Cardiac muscle cell (in vitro differentiated cells and primary cell): Measurements from ENCODE around the gene NAIF1. TPM values are rescaled to one million over a fixed set of nuclear protein-coding genes. Genes with fewer than 3 reads are reported as not detected.
"Not testable (repeated sequence)": the region's sequence is repeated elsewhere in the genome, so short reads cannot be mapped to it uniquely, and the experiment has no call there.

ENCODE experiments used
- DNase-seq, 2 donors: peaks; one replicate each; pipeline versions ENCODE4 v3.0.0 to v3.0.0-alpha.2; 2010 to 2017; ENCODE audit warnings: low read depth in 1 of 2, low spot score in 1 of 2
- H3K27ac ChIP-seq: fragments of 200-600 bp; sonication (generic); 2 replicates; pipeline ENCODE4 v1.5.1; 2016
- H3K27me3 ChIP-seq: fragments of 200-600 bp; sonication (generic); 2 replicates; pipeline ENCODE4 v1.6.0; 2016; ENCODE audit warnings: control low read depth
- H3K36me3 ChIP-seq: fragments of 200-600 bp; sonication (generic); 2 replicates; pipeline ENCODE4 v1.5.1; 2016; ENCODE audit warnings: control low read depth
- H3K4me1 ChIP-seq: fragments of 200-600 bp; sonication (generic); 2 replicates; pipeline ENCODE4 v1.8.1; 2017; ENCODE audit warnings: low read depth, mild to moderate bottlenecking, mixed run types
- H3K4me3 ChIP-seq: fragments of 200-600 bp; sonication (generic); 2 replicates; pipeline ENCODE4 v1.5.1; 2016; ENCODE audit warnings: mild to moderate bottlenecking
- H3K9me3 ChIP-seq: fragments of 200-600 bp; sonication (generic); 2 replicates; pipeline ENCODE4 v1.5.1; 2017; ENCODE audit warnings: low read depth, mild to moderate bottlenecking, control low read depth
- CTCF ChIP-seq: IDR thresholded peaks from 2 replicates; pipeline ENCODE4 v1.5.1; 2012; ENCODE audit warnings: low read depth, mild to moderate bottlenecking, low read length
- polyA plus RNA-seq: library from polyadenylated mRNA; unstranded; fragments of >200 nt; fragmentation: Nextera tagmentation; extraction: Ambion mirVana; gene quantifications from 2 replicates; pipeline ENCODE4 v1.2.1, GENCODE V29; 2016
- total RNA-seq: library from RNA; depleted of rRNA; stranded (reverse); fragments of >200 nt; gene quantifications from 2 replicates; pipeline ENCODE4 v1.2.3, GENCODE V29; 2016

NAIF1 gene
- total and polyA plus RNA-seq, 2 experiments from 2014 or later, result 6.9 to 9.4 TPM

GRCh38 chr9:128043467-128043868 lies 23.7 kb downstream of the NAIF1 start:
- DNase-seq, result peak in 1 of 2 donors; percentile 32
- no peaks in the 10 kb centered on the region for H3K27me3 ChIP-seq
- H3K9me3 ChIP-seq, result no peaks in the 10 kb centered on the region
- peak overlapping the region; percentile 52 for H3K27ac ChIP-seq
- TF ChIP-seq CTCF, result no peak
- no peak overlapping the region for H3K4me3 ChIP-seq
- H3K36me3 ChIP-seq, result no peaks in the 10 kb centered on the region
- peaks cover 6% of the 10 kb centered on the region for H3K4me1 ChIP-seq

- H3K27me3 ChIP-seq, result no peaks in the 10 kb centered on the region
- H3K36me3 ChIP-seq, result no peaks in the 10 kb centered on the region
- TF ChIP-seq CTCF, result no peak
- H3K9me3 ChIP-seq, result no peaks in the 10 kb centered on the region
- H3K4me3 ChIP-seq, result no peak overlapping the region
- DNase-seq, result no peak
- H3K27ac ChIP-seq, result no peak overlapping the region
- peaks cover 6% of the 10 kb centered on the region for H3K4me1 ChIP-seq
Measured at GRCh38 chr9:128042043-128042442, 25.1 kb downstream of the NAIF1 start.

- not testable (repeated sequence) for H3K36me3 ChIP-seq, H3K9me3 ChIP-seq, H3K4me3 ChIP-seq, H3K27ac ChIP-seq, H3K4me1 ChIP-seq, DNase-seq, H3K27me3 ChIP-seq
Measured at GRCh38 chr9:128040783-128041182, 26.3 kb downstream of the NAIF1 start.

- H3K4me3 ChIP-seq, H3K36me3 ChIP-seq, H3K9me3 ChIP-seq, DNase-seq, H3K4me1 ChIP-seq, H3K27me3 ChIP-seq, H3K27ac ChIP-seq: not testable (repeated sequence)
Measured at GRCh38 chr9:128036522-128036921, 30.6 kb downstream of the NAIF1 start.

GRCh38 chr9:128034821-128035652 lies 32.1 kb downstream of the NAIF1 start:
- peak; percentile 89 for DNase-seq
- Histone ChIP-seq H3K36me3 (no peaks in the 10 kb centered on the region), H3K4me3 (no peak overlapping the region), H3K27me3 (no peaks in the 10 kb centered on the region), H3K9me3 (no peaks in the 10 kb centered on the region), H3K27ac (no peak overlapping the region), H3K4me1 (no peaks in the 10 kb centered on the region)
- TF ChIP-seq CTCF, result peak; percentile 74

GRCh38 chr9:128033609-128034008 lies 33.5 kb downstream of the NAIF1 start:
- no peaks in the 10 kb centered on the region for H3K4me1 ChIP-seq
- TF ChIP-seq CTCF, result no peak
- H3K9me3 ChIP-seq, result no peaks in the 10 kb centered on the region
- H3K36me3 ChIP-seq, result no peaks in the 10 kb centered on the region
- no peaks in the 10 kb centered on the region for H3K27me3 ChIP-seq
- H3K4me3 ChIP-seq, result no peak overlapping the region
- no peak for DNase-seq
- no peak overlapping the region for H3K27ac ChIP-seq
